Ishikawa (cell line): ENCODE measurements around the gene YTHDC1.

ENCODE experiments used
- CEBPB ChIP-seq: IDR thresholded peaks from 2 replicates; pipeline ENCODE4 v1.6.1; 2012
- CREB1 ChIP-seq: IDR thresholded peaks from 2 replicates; pipeline ENCODE4 v1.6.1; 2012; ENCODE audit warnings: low read depth
- EGR1 ChIP-seq: IDR thresholded peaks from 2 replicates; pipeline ENCODE4 v1.6.1; 2012
- EP300 ChIP-seq: IDR thresholded peaks from 2 replicates; pipeline ENCODE4 v1.6.1; 2012; ENCODE audit warnings: borderline replicate concordance
- FOXM1 ChIP-seq: IDR thresholded peaks from 2 replicates; pipeline ENCODE4 v1.6.1; 2012; ENCODE audit warnings: low read depth, borderline replicate concordance
- MAX ChIP-seq: IDR thresholded peaks from 2 replicates; pipeline ENCODE4 v1.6.1; 2012
- NFIC ChIP-seq: IDR thresholded peaks from 2 replicates; pipeline ENCODE4 v1.6.1; 2012
- RAD21 ChIP-seq: IDR thresholded peaks from 2 replicates; pipeline ENCODE4 v1.6.1; 2012; ENCODE audit warnings: low read depth
- REST ChIP-seq: IDR thresholded peaks from 2 replicates; pipeline ENCODE4 v1.6.1; 2012; ENCODE audit warnings: low read depth, mild to moderate bottlenecking
- TAF1 ChIP-seq: IDR thresholded peaks from 2 replicates; pipeline ENCODE4 v1.6.1; 2012; ENCODE audit warnings: low read depth, mild to moderate bottlenecking
- TCF12 ChIP-seq: IDR thresholded peaks from 2 replicates; pipeline ENCODE4 v1.6.1; 2012; ENCODE audit warnings: low read depth
- TEAD4 ChIP-seq: IDR thresholded peaks from 2 replicates; pipeline ENCODE4 v1.6.1; 2012
- USF1 ChIP-seq: IDR thresholded peaks from 2 replicates; pipeline ENCODE4 v1.6.1; 2012
- YY1 ChIP-seq: IDR thresholded peaks from 2 replicates; pipeline ENCODE4 v1.6.1; 2012; ENCODE audit warnings: low read depth
- ZBTB7A ChIP-seq: IDR thresholded peaks from 2 replicates; pipeline ENCODE4 v1.6.1; 2012; ENCODE audit warnings: low read depth

YTHDC1 gene

GRCh38 chr4:68368691-68369131, 18.8 kb upstream of the YTHDC1 start:
- TF ChIP-seq TAF1 (no peak), EGR1 (no peak), YY1 (no peak), REST (no peak), TEAD4 (peak; percentile 63), USF1 (no peak), TCF12 (peak; percentile 47; the same call in 1 of the 2 replicates), FOXM1 (no peak; the same call in 1 of the 2 replicates), MAX (peak; percentile 68), CEBPB (peak; percentile 66; the same call in 1 of the 2 replicates), EP300 (peak; percentile 31; the same call in 1 of the 2 replicates), NFIC (peak; percentile 58)

DNA sequence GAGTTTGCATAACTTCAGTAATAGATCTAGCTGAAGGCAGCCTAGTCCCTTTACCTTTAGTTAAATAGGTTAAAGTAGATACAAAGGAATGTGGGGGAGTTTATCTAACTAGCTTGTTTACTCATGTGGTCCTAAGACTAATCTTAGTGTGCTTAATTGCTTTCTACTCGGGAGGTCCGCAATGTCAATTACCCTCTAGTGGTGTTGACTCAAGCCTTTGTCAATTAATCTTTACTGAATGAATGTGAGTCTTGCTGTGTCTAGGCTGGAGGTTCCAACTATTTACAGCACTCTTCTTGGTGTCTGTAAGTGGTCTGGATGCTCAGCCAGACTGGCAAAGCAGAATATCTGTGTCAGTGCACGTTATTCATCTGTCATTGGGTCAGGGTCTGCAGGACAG, 17.9 kb upstream of the YTHDC1 start:
- no peak for TF ChIP-seq REST
- no peak for TF ChIP-seq YY1
- TF ChIP-seq FOXM1 = no peak
- TF ChIP-seq EP300 = no peak
- TF ChIP-seq RAD21 = no peak
- TF ChIP-seq ZBTB7A = no peak
- TF ChIP-seq MAX = no peak
- TF ChIP-seq EGR1 = no peak
- TF ChIP-seq CEBPB = no peak
- TF ChIP-seq TEAD4 = no peak
- no peak for TF ChIP-seq TCF12
- TF ChIP-seq NFIC = no peak
- no peak for TF ChIP-seq CREB1
- TF ChIP-seq USF1 = no peak
- TF ChIP-seq TAF1 = no peak

GRCh38 chr4:68366600-68366999, 16.7 kb upstream of the YTHDC1 start:
- TF ChIP-seq YY1 (no peak), TAF1 (no peak), MAX (no peak), NFIC (no peak), CREB1 (no peak), FOXM1 (no peak)

GRCh38 chr4:68365068-68365467, 15.2 kb upstream of the YTHDC1 start:
- TF ChIP-seq YY1 (no peak), USF1 (no peak), CEBPB (no peak)

DNA sequence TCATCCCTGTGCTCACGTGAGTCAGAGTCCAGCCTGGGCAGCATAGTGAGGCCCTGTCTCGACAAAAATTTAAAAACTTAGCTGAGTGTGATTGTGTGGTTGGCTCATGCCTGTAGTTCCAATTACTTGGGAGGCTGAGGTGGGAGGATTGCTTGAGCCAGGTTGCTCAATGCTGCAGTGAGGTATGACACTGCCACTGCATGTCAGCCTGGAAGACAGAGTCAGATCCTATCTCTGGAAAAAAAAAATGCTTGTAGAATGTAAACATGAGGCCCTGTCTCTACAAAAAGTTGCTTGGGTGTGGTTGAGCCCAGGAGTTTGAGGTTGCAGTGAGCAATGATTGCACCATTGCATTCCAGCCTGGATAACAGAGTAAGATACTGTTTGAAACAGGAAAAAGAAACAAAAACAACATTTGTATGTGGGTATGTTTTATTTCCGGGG, 11.3 kb upstream of the YTHDC1 start:
- no peak for TF ChIP-seq MAX
